GM13977 (cell line): ENCODE data around the gene OR2M5.

Source experiments
- DNase-seq: peaks from one replicate; pipeline ENCODE4 v3.0.0; 2012; ENCODE audit warnings: low spot score
- in situ Hi-C: fragments of 300-500 bp; cut with MboI; formaldehyde crosslinking; loops from one replicate; pipeline ENCODE4 v1.12.0; 2022; ENCODE audit warnings: low sequenced_read_pairs, low pct_unique_long_range_greater_than_20kb, mixed read lengths, inconsistent platforms; ENCODE audit not compliant: unreplicated experiment
- TF ChIP-seq, protein P1 (sequence below): IDR thresholded peaks from 2 replicates; pipeline ENCODE4 v1.5.1; 2012; ENCODE audit warnings: mild to moderate bottlenecking, control low read depth; ENCODE audit not compliant: insufficient read depth; ENCODE audit errors: extremely low read depth, missing control alignments

The OR2M5 gene

DNA sequence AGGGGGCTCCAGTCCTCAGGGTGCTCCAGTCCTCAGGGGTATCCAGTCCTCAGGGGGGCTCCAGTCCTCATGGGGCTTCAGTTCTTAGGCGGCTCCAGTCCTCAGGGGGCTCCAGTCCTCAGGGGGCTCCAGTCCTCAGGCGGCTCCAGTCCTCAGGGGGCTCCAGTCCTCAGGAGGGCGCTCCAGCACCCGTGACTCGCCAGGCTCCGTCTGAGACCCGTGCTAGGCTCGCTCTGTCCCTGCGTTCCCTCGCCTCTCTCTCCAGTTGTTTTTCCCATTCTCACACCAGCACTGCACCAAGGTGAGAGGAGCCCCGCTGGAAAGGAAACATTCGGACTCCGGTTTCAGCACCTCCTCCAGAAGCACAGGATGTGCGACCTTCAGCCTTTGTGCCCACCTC, 20.2 kb downstream of the OR2M5 start:
- in situ Hi-C loops = no loop called here
- TF ChIP-seq, protein P1, sequence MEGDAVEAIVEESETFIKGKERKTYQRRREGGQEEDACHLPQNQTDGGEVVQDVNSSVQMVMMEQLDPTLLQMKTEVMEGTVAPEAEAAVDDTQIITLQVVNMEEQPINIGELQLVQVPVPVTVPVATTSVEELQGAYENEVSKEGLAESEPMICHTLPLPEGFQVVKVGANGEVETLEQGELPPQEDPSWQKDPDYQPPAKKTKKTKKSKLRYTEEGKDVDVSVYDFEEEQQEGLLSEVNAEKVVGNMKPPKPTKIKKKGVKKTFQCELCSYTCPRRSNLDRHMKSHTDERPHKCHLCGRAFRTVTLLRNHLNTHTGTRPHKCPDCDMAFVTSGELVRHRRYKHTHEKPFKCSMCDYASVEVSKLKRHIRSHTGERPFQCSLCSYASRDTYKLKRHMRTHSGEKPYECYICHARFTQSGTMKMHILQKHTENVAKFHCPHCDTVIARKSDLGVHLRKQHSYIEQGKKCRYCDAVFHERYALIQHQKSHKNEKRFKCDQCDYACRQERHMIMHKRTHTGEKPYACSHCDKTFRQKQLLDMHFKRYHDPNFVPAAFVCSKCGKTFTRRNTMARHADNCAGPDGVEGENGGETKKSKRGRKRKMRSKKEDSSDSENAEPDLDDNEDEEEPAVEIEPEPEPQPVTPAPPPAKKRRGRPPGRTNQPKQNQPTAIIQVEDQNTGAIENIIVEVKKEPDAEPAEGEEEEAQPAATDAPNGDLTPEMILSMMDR = no peak
- no peak for DNase-seq

DNA sequence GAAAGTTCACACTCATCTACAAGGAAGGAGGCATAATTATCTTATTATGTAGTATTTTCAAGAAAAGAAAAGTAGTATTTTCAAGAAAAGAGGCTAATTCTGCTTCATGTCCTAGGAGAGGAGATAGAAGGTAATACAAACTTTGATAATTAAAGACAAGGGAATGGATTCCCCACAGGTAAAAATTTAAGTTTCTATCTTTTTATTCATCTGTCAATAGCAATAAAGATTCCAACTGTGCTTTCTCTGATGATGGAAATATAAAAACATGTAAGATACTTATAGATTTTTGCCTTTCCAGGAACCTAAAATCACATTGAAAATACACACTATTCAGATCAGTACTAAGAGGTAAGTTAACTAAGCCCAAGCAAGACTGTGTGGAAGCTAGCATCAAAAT, 29.6 kb downstream of the OR2M5 start, which contains the start of gene OR2M2:
Gene OR2M2, plus strand, starts transcription at position 301 of the 400 bp plus-strand sequence. CDS start 5,165 bp downstream, outside the sequence.
- TF ChIP-seq, protein P1 = no peak
- in situ Hi-C loops = no loop called here
- DNase-seq = no peak

DNA sequence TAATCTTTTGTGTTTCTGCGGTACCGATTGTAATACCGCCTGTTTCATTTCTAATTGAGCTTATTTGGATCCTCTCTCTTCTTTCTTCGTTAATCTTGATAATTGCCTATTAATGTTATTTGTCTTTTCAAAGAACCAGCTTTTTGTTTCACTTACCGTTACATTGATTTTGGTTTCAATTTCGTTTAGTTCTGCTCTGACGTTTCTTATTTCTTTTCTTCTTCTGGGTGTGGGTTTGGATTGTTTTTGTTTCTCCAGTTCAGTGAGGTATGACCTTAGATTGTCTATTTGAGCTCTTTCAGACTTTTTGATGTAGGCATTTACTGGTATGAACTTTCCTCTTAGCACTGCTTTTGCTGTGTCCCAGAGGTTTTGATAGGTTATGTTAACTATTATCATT, 39.0 kb downstream of the OR2M5 start:
- no peak for DNase-seq
- TF ChIP-seq, protein P1 = no peak
- in situ Hi-C loops = no loop called here

DNA sequence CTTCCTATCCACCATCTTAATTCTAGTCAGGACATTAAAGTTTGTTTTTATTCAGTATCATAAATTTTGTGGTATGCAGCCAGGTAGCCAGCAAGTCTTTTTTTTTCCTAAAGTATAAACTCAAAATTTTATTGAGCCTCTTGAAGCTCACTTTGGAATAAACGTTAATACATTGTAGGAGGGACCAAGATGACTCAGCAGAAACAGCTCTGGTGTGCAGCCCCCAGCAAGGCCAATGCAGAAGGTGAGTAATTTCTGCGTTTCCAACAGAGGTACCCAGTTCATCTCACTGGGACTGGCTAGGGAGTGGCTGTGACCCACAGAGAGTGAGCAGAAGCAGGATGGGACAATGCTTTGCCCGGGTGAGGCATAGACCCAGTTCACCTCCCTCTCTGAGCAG, 42.4 kb downstream of the OR2M5 start:
- TF ChIP-seq, protein P1 = no peak
- in situ Hi-C loops = no loop called here
- no peak for DNase-seq

DNA sequence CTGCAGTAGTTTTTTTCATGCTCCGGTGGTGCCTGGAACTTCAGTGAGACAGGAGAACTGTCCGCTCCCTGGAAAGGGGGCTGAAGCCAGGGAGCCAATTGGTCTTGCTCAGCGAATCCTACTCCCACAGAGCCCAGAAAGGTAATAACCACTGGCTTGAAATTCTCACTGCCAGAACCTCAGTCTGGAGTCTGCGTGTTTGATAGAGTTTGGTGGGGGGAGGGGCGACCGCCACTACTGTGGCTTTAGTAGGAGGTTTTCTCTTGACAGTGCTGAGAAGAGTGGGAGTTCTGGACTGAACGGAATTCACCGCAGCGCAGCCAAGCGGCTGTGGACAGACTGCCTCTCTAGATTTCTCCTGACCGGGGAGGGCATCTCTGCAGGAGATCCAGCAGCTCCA, 44.1 kb downstream of the OR2M5 start:
- TF ChIP-seq, protein P1 = no peak
- in situ Hi-C loops = no loop called here
- no peak for DNase-seq

DNA sequence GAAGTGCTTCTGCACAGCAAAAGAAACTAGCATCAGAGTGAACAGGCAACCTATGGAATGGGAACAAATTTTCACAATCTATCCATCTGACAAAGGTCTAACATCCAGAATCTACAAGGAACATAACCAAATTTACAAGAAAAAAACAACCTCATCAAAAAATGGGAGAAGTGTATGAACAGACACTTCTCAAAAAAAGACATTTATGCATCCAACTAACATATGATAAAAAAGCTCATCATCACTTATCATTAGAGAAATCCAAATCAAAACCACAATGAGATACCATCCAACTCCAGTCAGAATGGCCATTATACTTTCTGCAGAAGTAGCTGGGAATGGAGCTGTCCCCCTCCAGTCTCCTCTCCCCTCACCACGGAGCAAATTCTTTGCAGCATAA, 49.2 kb downstream of the OR2M5 start:
- in situ Hi-C loops = no loop called here
- no peak for DNase-seq
- TF ChIP-seq, protein P1 = no peak
